WTC11 (cell line): ENCODE measurements around the gene ABHD16B. TPM values are rescaled to one million over a fixed set of nuclear protein-coding genes. Genes with fewer than 3 reads are reported as not detected.

Experiments
- ATAC-seq: fragments of 200-7000 bp; cut with Tn5 transposase; 2 replicates; pipeline ENCODE4 v1.10.0; 2021; ENCODE audit warnings: mild to moderate bottlenecking, moderate library complexity
- CTCF ChIA-PET: fragments of 300-600 bp; sonication (Branson Sonifier 250); formaldehyde crosslinking; loops from one replicate; lab custom pipeline; 2021; ENCODE audit warnings: antibody characterized with exemption; lab: Charles Lee
- POLR2A ChIA-PET: fragments of 350-600 bp; sonication (Branson Sonifier 250); formaldehyde crosslinking; loops from one replicate; lab custom pipeline; 2021; ENCODE audit warnings: antibody characterized with exemption; lab: Charles Lee
- DNase-seq: peaks from one replicate; pipeline ENCODE4 v3.0.0; 2021; ENCODE audit warnings: low spot score
- H3K27ac Mint-ChIP-seq: 2 replicates; pipeline ENCODE4 v1.8.0; 2021; ENCODE audit warnings: mixed read lengths
- H3K27me3 Mint-ChIP-seq: 2 replicates; pipeline ENCODE4 v1.8.0; 2021; ENCODE audit warnings: low read depth, mild to moderate bottlenecking, moderate library complexity, mixed read lengths
- H3K36me3 Mint-ChIP-seq: 2 replicates; pipeline ENCODE4 v1.8.0; 2021; ENCODE audit warnings: mixed read lengths
- H3K4me1 Mint-ChIP-seq: 2 replicates; pipeline ENCODE4 v1.8.0; 2022; ENCODE audit warnings: mixed read lengths
- H3K4me3 Mint-ChIP-seq: 2 replicates; pipeline ENCODE4 v1.8.0; 2021; ENCODE audit warnings: mild to moderate bottlenecking, moderate library complexity, mixed read lengths
- H3K9me3 Mint-ChIP-seq: 2 replicates; pipeline ENCODE4 v1.8.0; 2021; ENCODE audit warnings: mixed read lengths
- ARID4B ChIP-seq: sonication (generic); formaldehyde crosslinking; IDR thresholded peaks from 2 replicates; pipeline ENCODE4 v1.8.0; 2023; ENCODE audit warnings: missing genetic modification reagents, mild to moderate bottlenecking, borderline replicate concordance
- CREB1 ChIP-seq: sonication (generic); formaldehyde crosslinking; IDR thresholded peaks from 2 replicates; pipeline ENCODE4 v1.8.0; 2023; ENCODE audit warnings: mild to moderate bottlenecking, missing genetic modification reagents
- FOXP1 ChIP-seq: sonication (generic); formaldehyde crosslinking; IDR thresholded peaks from 2 replicates; pipeline ENCODE4 v1.8.0; 2022; ENCODE audit warnings: missing genetic modification reagents, mild to moderate bottlenecking, moderate library complexity, borderline replicate concordance
- GABPB1 ChIP-seq: sonication (generic); formaldehyde crosslinking; IDR thresholded peaks from 2 replicates; pipeline ENCODE4 v1.8.1; 2023; ENCODE audit warnings: mild to moderate bottlenecking, missing genetic modification reagents
- PRDM15 ChIP-seq: sonication (generic); formaldehyde crosslinking; IDR thresholded peaks from 2 replicates; pipeline ENCODE4 v1.8.0; 2022; ENCODE audit warnings: missing genetic modification reagents
- RELA ChIP-seq: sonication (generic); formaldehyde crosslinking; IDR thresholded peaks from 2 replicates; pipeline ENCODE4 v1.8.1; 2022; ENCODE audit warnings: missing genetic modification reagents, mild to moderate bottlenecking, borderline replicate concordance
- SMAD3 ChIP-seq: sonication (generic); formaldehyde crosslinking; IDR thresholded peaks from 2 replicates; pipeline ENCODE4 v1.8.0; 2022; ENCODE audit warnings: missing genetic modification reagents, mild to moderate bottlenecking, borderline replicate concordance
- SMAD4 ChIP-seq: sonication (generic); formaldehyde crosslinking; IDR thresholded peaks from 2 replicates; pipeline ENCODE4 v1.8.0; 2022; ENCODE audit warnings: mild to moderate bottlenecking, missing genetic modification reagents
- TEAD1 ChIP-seq: sonication (generic); formaldehyde crosslinking; IDR thresholded peaks from 2 replicates; pipeline ENCODE4 v1.8.0; 2022; ENCODE audit warnings: mild to moderate bottlenecking, missing genetic modification reagents
- ZNF121 ChIP-seq: sonication (generic); formaldehyde crosslinking; IDR thresholded peaks from 2 replicates; pipeline ENCODE4 v1.8.0; 2023; ENCODE audit warnings: missing genetic modification reagents
- ZNF263 ChIP-seq: sonication (generic); formaldehyde crosslinking; IDR thresholded peaks from 2 replicates; pipeline ENCODE4 v1.8.1; 2022; ENCODE audit warnings: low read depth, mild to moderate bottlenecking, moderate library complexity, missing genetic modification reagents
- ZSCAN18 ChIP-seq: fragments of 250-450 bp; sonication (Bioruptor Pico); IDR thresholded peaks from 2 replicates; pipeline ENCODE4 v2.1.2; 2022; ENCODE audit warnings: mild to moderate bottlenecking, moderate library complexity
- total RNA-seq: library from RNA; stranded (reverse); gene quantifications from 3 replicates; pipeline ENCODE4 v1.2.3, GENCODE V29; 2021

ABHD16B gene
- total RNA-seq, 1 experiment from 2014 or later, result 0.11 TPM

GRCh38 chr20:63898882-63899558, 37.7 kb downstream of the ABHD16B start (continued):
- TF ChIP-seq ARID4B (CRISPR knock-in tag) (no peak), PRDM15 (CRISPR knock-in tag) (no peak), ZNF263 (CRISPR knock-in tag) (no peak), GABPB1 (CRISPR knock-in tag) (no peak)

GRCh38 chr20:63900413-63900812, 39.1 kb downstream of the ABHD16B start:
- Mint-ChIP-seq H3K4me3 (no peak overlapping the region), H3K9me3 (no peaks in the 10 kb centered on the region), H3K27ac (peak overlapping the region; percentile 90)
- TF ChIP-seq ZNF121, result 0 out of 2 replicates have a peak, but pooled peaks have one; percentile 28
- no peak for TF ChIP-seq SMAD3
- no peak for TF ChIP-seq ZSCAN18 (CRISPR knock-in tag)
- TF ChIP-seq CREB1 (CRISPR knock-in tag), result no peak
- TF ChIP-seq, all 79 proteins: peak for 1
- ChIA-PET CTCF (interaction anchor here (0.7 to 1.5 kb wide), 3 partner anchors 9 to 80 kb away, joined by 3 to 6 read pairs (median 3); no protein-coding TSS in a partner anchor), POLR2A (interaction anchor here (0.7 kb wide), 1 partner anchor 9 kb away, joined by 13 read pairs; no protein-coding TSS in a partner anchor)
- Mint-ChIP-seq H3K4me1 (peaks cover 11% of the 10 kb centered on the region), H3K36me3 (no peaks in the 10 kb centered on the region), H3K27me3 (no peaks in the 10 kb centered on the region)
- ATAC-seq, result no peak
- DNase-seq, result no peak

- Mint-ChIP-seq H3K27ac (peak overlapping the region; percentile 8; the same call in 1 of the 2 replicates), H3K4me1 (no peaks in the 10 kb centered on the region), H3K4me3 (no peak overlapping the region), H3K9me3 (no peaks in the 10 kb centered on the region), H3K27me3 (no peaks in the 10 kb centered on the region), H3K36me3 (no peaks in the 10 kb centered on the region)
- ATAC-seq (no peak), DNase-seq (no peak)
- TF ChIP-seq TEAD1 (no peak), RELA (CRISPR knock-in tag) (no peak), SMAD4 (CRISPR knock-in tag) (no peak), GABPB1 (CRISPR knock-in tag) (peak; percentile 31; the same call in 1 of the 2 replicates), FOXP1 (no peak)
- ChIA-PET CTCF (interaction anchor here (1.1 kb wide), 1 partner anchor 30 kb away, joined by 3 read pairs; no protein-coding TSS in a partner anchor), POLR2A (no interaction called here)
These were observed 42.7 kb downstream of the ABHD16B start for GRCh38 chr20:63903796-63904561.
